ENCODE measurements around the gene SUSD5.
A peak's percentile ranks its signal among the peaks of the same experiment; 100 is the strongest.
"Not testable (repeated sequence)": the region's sequence is repeated elsewhere in the genome, so short reads cannot be mapped to it uniquely, and the experiment has no call there.

Gene SUSD5

GRCh38 chr3:33146791-33147445 is 71.7 kb downstream of the SUSD5 start:
- DNase-seq = no peak

- no peak for DNase-seq
Measured at GRCh38 chr3:33145901-33146580, 72.6 kb downstream of the SUSD5 start.

- DNase-seq = no peak
Measured at GRCh38 chr3:33145221-33145900, 73.2 kb downstream of the SUSD5 start.

GRCh38 chr3:33144433-33144832 is 74.2 kb downstream of the SUSD5 start:
- DNase-seq = peak; percentile 70

- no peak for DNase-seq
Measured at GRCh38 chr3:33141006-33141405, 77.6 kb downstream of the SUSD5 start.

- DNase-seq = no peak
Measured at GRCh38 chr3:33139996-33140395, 78.6 kb downstream of the SUSD5 start.

GRCh38 chr3:33139006-33139623 is 79.5 kb downstream of the SUSD5 start:
- DNase-seq = not testable (repeated sequence)

- no peak for DNase-seq
Measured at GRCh38 chr3:33137691-33138090, 80.9 kb downstream of the SUSD5 start.

- DNase-seq = no peak
Measured at GRCh38 chr3:33134026-33134625, 84.5 kb downstream of the SUSD5 start.

- no peak for DNase-seq
Measured at GRCh38 chr3:33132019-33132360, 86.6 kb downstream of the SUSD5 start.

- no peak for DNase-seq
Measured at GRCh38 chr3:33131331-33132018, 87.1 kb downstream of the SUSD5 start.

- no peak for DNase-seq
Measured at GRCh38 chr3:33130144-33130543, 88.5 kb downstream of the SUSD5 start.

GRCh38 chr3:33128706-33129105 is 89.9 kb downstream of the SUSD5 start:
- DNase-seq = no peak

- no peak for DNase-seq
Measured at GRCh38 chr3:33125840-33126239, 92.8 kb downstream of the SUSD5 start.

GRCh38 chr3:33124638-33125037 is 94.0 kb downstream of the SUSD5 start:
- DNase-seq = no peak

- no peak for DNase-seq
Measured at GRCh38 chr3:33122991-33123390, 95.6 kb downstream of the SUSD5 start.

GRCh38 chr3:33119891-33120290 is 98.7 kb downstream of the SUSD5 start:
- DNase-seq = no peak

- DNase-seq = no peak
Measured at GRCh38 chr3:33117461-33117860, 101.1 kb downstream of the SUSD5 start.

GRCh38 chr3:33115024-33115768 is 103.4 kb downstream of the SUSD5 start:
- no peak for DNase-seq

GRCh38 chr3:33114622-33115023 is 104.0 kb downstream of the SUSD5 start:
- no peak for DNase-seq

- DNase-seq = peak; percentile 94
Measured at GRCh38 chr3:33113772-33114621, 104.6 kb downstream of the SUSD5 start, which contains the start of gene CRTAP. Gene CRTAP (plus strand): TSS chr3:33114014. CDS start chr3:33114078, 64 bp downstream.
